ENCODE data around the gene ZNF479. TPM values are rescaled to one million over a fixed set of nuclear protein-coding genes. Genes with fewer than 3 reads are reported as not detected.

The ZNF479 gene
- not detected for total RNA-seq

GRCh38 chr7:57132336-57132735 is at the start of gene ZNF479:
Gene ZNF479, minus strand, starts transcription at chr7:57132436. Its CDS starts 112 bp downstream, at chr7:57132324.

